H9 (cell line): ENCODE measurements around the gene PRG2. TPM values are rescaled to one million over a fixed set of nuclear protein-coding genes. Genes with fewer than 3 reads are reported as not detected.

Source experiments
- DNase-seq: peaks from one replicate; pipeline ENCODE4 v3.0.0-alpha.2; 2017
- H2AFZ ChIP-seq: one replicate; pipeline ENCODE4 v1.6.1; 2013; ENCODE audit warnings: mild to moderate bottlenecking, low read length, control low read depth, moderate library complexity
- H2AK5ac ChIP-seq: 2 replicates; pipeline ENCODE4 v1.6.1; 2013; ENCODE audit warnings: low read length, control low read depth, mixed read lengths; ENCODE audit not compliant: insufficient read length
- H2BK120ac ChIP-seq: one replicate; pipeline ENCODE4 v1.6.1; 2013; ENCODE audit warnings: low read depth, mild to moderate bottlenecking, low read length, control low read depth, inconsistent platforms; ENCODE audit not compliant: poor library complexity, severe bottlenecking
- H2BK12ac ChIP-seq: 2 replicates; pipeline ENCODE4 v1.6.1; 2013; ENCODE audit warnings: low read length, control low read depth, mixed read lengths, low read depth; ENCODE audit not compliant: insufficient read length
- H2BK15ac ChIP-seq: 2 replicates; pipeline ENCODE4 v1.6.1; 2013; ENCODE audit warnings: low read depth, low read length, control low read depth
- H2BK20ac ChIP-seq: one replicate; pipeline ENCODE4 v1.6.1; 2013; ENCODE audit warnings: low read depth, mild to moderate bottlenecking, low read length, control low read depth, inconsistent platforms; ENCODE audit not compliant: poor library complexity, severe bottlenecking
- H2BK5ac ChIP-seq: 2 replicates; pipeline ENCODE4 v1.6.1; 2013; ENCODE audit warnings: low read length, control low read depth, mixed read lengths; ENCODE audit not compliant: insufficient read length
- H3K14ac ChIP-seq: 2 replicates; pipeline ENCODE4 v1.6.1; 2013; ENCODE audit warnings: low read length, control low read depth; ENCODE audit not compliant: insufficient read depth
- H3K18ac ChIP-seq: 2 replicates; pipeline ENCODE4 v1.6.1; 2013; ENCODE audit warnings: low read depth, mild to moderate bottlenecking, mixed read lengths, low read length, control low read depth; ENCODE audit not compliant: insufficient read length
- H3K23ac ChIP-seq: 2 replicates; pipeline ENCODE4 v1.6.1; 2013; ENCODE audit warnings: low read length, control low read depth, mixed read lengths, low read depth; ENCODE audit not compliant: insufficient read length
- H3K23me2 ChIP-seq: 2 replicates; pipeline ENCODE4 v1.6.1; 2013; ENCODE audit warnings: low read depth, mild to moderate bottlenecking, mixed read lengths, low read length, control low read depth; ENCODE audit not compliant: insufficient read length, poor library complexity, severe bottlenecking
- H3K27ac ChIP-seq: 2 replicates; pipeline ENCODE4 v1.5.1; 2013; ENCODE audit warnings: low read length, control low read depth, mixed read lengths, low read depth; ENCODE audit not compliant: insufficient read length
- H3K27me3 ChIP-seq: 2 replicates; pipeline ENCODE4 v1.6.1; 2013; ENCODE audit warnings: low read length, control low read depth, inconsistent platforms; ENCODE audit not compliant: insufficient read depth
- H3K4ac ChIP-seq: 2 replicates; pipeline ENCODE4 v1.6.1; 2013; ENCODE audit warnings: low read depth, mild to moderate bottlenecking, control low read depth, inconsistent platforms, low read length, moderate library complexity
- H3K4me1 ChIP-seq: 2 replicates; pipeline ENCODE4 v1.6.1; 2013; ENCODE audit warnings: low read length, control low read depth, inconsistent platforms; ENCODE audit not compliant: insufficient read depth
- H3K4me2 ChIP-seq: 2 replicates; pipeline ENCODE4 v1.6.1; 2013; ENCODE audit warnings: low read length, control low read depth, mixed read lengths; ENCODE audit not compliant: insufficient read length, insufficient read depth
- H3K56ac ChIP-seq: 2 replicates; pipeline ENCODE4 v1.6.1; 2013; ENCODE audit warnings: low read depth, mild to moderate bottlenecking, mixed read lengths, low read length, control low read depth; ENCODE audit not compliant: insufficient read length
- H3K79me1 ChIP-seq: 2 replicates; pipeline ENCODE4 v1.6.1; 2013; ENCODE audit warnings: low read depth, mild to moderate bottlenecking, moderate library complexity, low read length, control low read depth, inconsistent platforms; ENCODE audit not compliant: insufficient read depth, poor library complexity, severe bottlenecking
- H3K79me2 ChIP-seq: 2 replicates; pipeline ENCODE4 v1.6.1; 2013; ENCODE audit warnings: low read length, control low read depth, inconsistent platforms; ENCODE audit not compliant: insufficient read depth
- H3K9ac ChIP-seq: 2 replicates; pipeline ENCODE4 v1.6.1; 2013; ENCODE audit warnings: low read length, control low read depth, mixed read lengths; ENCODE audit not compliant: insufficient read length; ENCODE audit errors: extremely low read depth
- H3K9me3 ChIP-seq: one replicate; pipeline ENCODE4 v1.6.1; 2013; ENCODE audit warnings: low read depth, low read length, inconsistent platforms; ENCODE audit not compliant: control insufficient read depth
- H3T11ph ChIP-seq: one replicate; pipeline ENCODE4 v1.6.1; 2013; ENCODE audit warnings: mild to moderate bottlenecking, low read length, control low read depth, inconsistent platforms
- H4K20me1 ChIP-seq: one replicate; pipeline ENCODE4 v1.6.1; 2013; ENCODE audit not compliant: control insufficient read depth, insufficient read length, insufficient read depth
- H4K5ac ChIP-seq: 2 replicates; pipeline ENCODE4 v1.6.1; 2013; ENCODE audit warnings: low read depth, mild to moderate bottlenecking, mixed read lengths, low read length, control low read depth; ENCODE audit not compliant: insufficient read length
- H4K8ac ChIP-seq: replicated peaks from 2 replicates; pipeline ENCODE4 v1.6.1; 2013; ENCODE audit warnings: low read length, control low read depth, mixed read lengths, low read depth; ENCODE audit not compliant: insufficient read length
- H4K91ac ChIP-seq: 2 replicates; pipeline ENCODE4 v1.6.1; 2013; ENCODE audit warnings: low read depth, mild to moderate bottlenecking, moderate library complexity, mixed read lengths, low read length, control low read depth; ENCODE audit not compliant: insufficient read length
- H3K27ac Mint-ChIP-seq, 3 experiments: 2 replicates in 2 of 3; 3 replicates in 1 of 3; pipeline ENCODE4 v1.8.0; 2020 to 2021; ENCODE audit warnings: mixed read lengths in 3 of 3, mild to moderate bottlenecking in 1 of 3, moderate library complexity in 1 of 3
- H3K27me3 Mint-ChIP-seq: 2 replicates; pipeline ENCODE4 v1.8.0; 2021; ENCODE audit warnings: low read depth, mild to moderate bottlenecking, moderate library complexity, mixed read lengths
- H3K36me3 Mint-ChIP-seq, 3 experiments: 2 replicates in 2 of 3; 3 replicates in 1 of 3; pipeline ENCODE4 v1.8.0; 2020 to 2021; ENCODE audit warnings: low read depth in 3 of 3, mixed read lengths in 3 of 3; ENCODE audit not compliant: insufficient read depth in 1 of 3
- H3K4me1 Mint-ChIP-seq, 2 experiments: 2 replicates each; pipeline ENCODE4 v1.8.0; 2020; ENCODE audit warnings: mixed read lengths in 2 of 2
- H3K4me3 Mint-ChIP-seq, 2 experiments: 2 replicates in 1 of 2; 3 replicates in 1 of 2; pipeline ENCODE4 v1.8.0; 2020 to 2021; ENCODE audit warnings: mild to moderate bottlenecking in 2 of 2, mixed read lengths in 2 of 2, moderate library complexity in 1 of 2
- H3K9me3 Mint-ChIP-seq, 2 experiments: 2 replicates in 1 of 2; 3 replicates in 1 of 2; pipeline ENCODE4 v1.8.0; 2020; ENCODE audit warnings: mild to moderate bottlenecking in 2 of 2, mixed read lengths in 2 of 2, moderate library complexity in 1 of 2
- WGBS: extraction: QIAGEN DNeasy Blood & Tissue Kit; methylation state at CpG from one replicate; pipeline ENCODE4 v1.1.7; 2013; ENCODE audit warnings: missing lambda C conversion rate, low lambda C conversion rate, mixed read lengths; ENCODE audit not compliant: insufficient read length; ENCODE audit errors: extremely low coverage; 5-methylcytosine and 5-hydroxymethylcytosine counted together
- total RNA-seq: library from RNA; stranded (reverse); gene quantifications from 2 replicates; pipeline ENCODE4 v1.2.1, GENCODE V29; 2021
- TF ChIP-seq, protein P1 (sequence below): fragments of 200-600 bp; sonication (generic); conservative IDR thresholded peaks from 3 replicates; pipeline ENCODE4 v1.8.0; 2021; ENCODE audit warnings: antibody characterized with exemption, mild to moderate bottlenecking

The PRG2 gene
- total RNA-seq, 1 experiment from 2014 or later: not detected

DNA sequence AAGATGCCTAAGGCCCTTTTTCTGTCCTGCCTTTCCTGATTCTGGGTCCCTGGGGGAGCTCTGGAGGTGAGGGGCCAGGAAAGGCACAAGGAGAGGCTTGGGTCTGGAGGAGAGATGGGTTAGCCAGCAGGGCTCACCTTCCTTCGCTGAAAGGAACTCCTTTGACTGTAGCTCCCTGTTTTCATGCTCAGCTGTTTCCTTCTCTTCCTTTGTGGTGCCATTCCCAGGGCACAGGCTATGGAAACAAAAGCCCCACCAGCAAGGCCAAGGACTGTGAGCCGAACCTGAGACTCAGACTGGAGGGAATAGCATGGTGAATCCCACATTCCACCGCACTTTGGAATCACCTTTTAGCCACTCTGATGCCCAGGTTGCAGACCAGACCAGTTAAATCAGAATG is 26.0 kb upstream of the PRG2 start:
- Mint-ChIP-seq H3K36me3 (peaks cover 30 to 56% (median 47%) of the 10 kb centered on the region in 3 experiments), H3K9me3 (no peaks in the 10 kb centered on the region), H3K27me3 (no peaks in the 10 kb centered on the region), H3K4me3 (no peak overlapping the region), H3K27ac (peak overlapping the region in 2 of 3 experiments; percentile 25 to 57; a peak in 2 of 7 replicates), H3K4me1 (peaks cover 8 to 16% of the 10 kb centered on the region in 2 experiments)
- H2BK15ac ChIP-seq: no peak overlapping the region
- no peaks in the 10 kb centered on the region for H3K9me3 ChIP-seq
- no peak overlapping the region for H2BK120ac ChIP-seq
- H2BK5ac ChIP-seq: no peak overlapping the region
- H3K4me1 ChIP-seq: no peaks in the 10 kb centered on the region; the same call in 1 of the 2 replicates
- TF ChIP-seq, protein P1, sequence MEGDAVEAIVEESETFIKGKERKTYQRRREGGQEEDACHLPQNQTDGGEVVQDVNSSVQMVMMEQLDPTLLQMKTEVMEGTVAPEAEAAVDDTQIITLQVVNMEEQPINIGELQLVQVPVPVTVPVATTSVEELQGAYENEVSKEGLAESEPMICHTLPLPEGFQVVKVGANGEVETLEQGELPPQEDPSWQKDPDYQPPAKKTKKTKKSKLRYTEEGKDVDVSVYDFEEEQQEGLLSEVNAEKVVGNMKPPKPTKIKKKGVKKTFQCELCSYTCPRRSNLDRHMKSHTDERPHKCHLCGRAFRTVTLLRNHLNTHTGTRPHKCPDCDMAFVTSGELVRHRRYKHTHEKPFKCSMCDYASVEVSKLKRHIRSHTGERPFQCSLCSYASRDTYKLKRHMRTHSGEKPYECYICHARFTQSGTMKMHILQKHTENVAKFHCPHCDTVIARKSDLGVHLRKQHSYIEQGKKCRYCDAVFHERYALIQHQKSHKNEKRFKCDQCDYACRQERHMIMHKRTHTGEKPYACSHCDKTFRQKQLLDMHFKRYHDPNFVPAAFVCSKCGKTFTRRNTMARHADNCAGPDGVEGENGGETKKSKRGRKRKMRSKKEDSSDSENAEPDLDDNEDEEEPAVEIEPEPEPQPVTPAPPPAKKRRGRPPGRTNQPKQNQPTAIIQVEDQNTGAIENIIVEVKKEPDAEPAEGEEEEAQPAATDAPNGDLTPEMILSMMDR: no peak
- H3K9ac ChIP-seq: no peak overlapping the region
- H3K79me2 ChIP-seq: no peaks in the 10 kb centered on the region
- H3K4ac ChIP-seq: no peak overlapping the region
- DNase-seq: no peak
- no peaks in the 10 kb centered on the region for H4K20me1 ChIP-seq
- no peaks in the 10 kb centered on the region for H3K23me2 ChIP-seq
- H3T11ph ChIP-seq: no peak overlapping the region
- H3K79me1 ChIP-seq: no peaks in the 10 kb centered on the region
- H4K91ac ChIP-seq: no peak overlapping the region
- H3K27me3 ChIP-seq: no peaks in the 10 kb centered on the region
- H2AFZ ChIP-seq: no peak overlapping the region
- WGBS: no CpG with 5 or more reads among the region's 3 CpGs
- no peak overlapping the region for H3K27ac ChIP-seq
- H2BK20ac ChIP-seq: no peak overlapping the region
- no peak overlapping the region for H2AK5ac ChIP-seq
- no peak overlapping the region for H3K56ac ChIP-seq
- H3K23ac ChIP-seq: no peak overlapping the region
- H3K14ac ChIP-seq: no peak overlapping the region
- H4K8ac ChIP-seq: no peak overlapping the region
- no peak overlapping the region for H2BK12ac ChIP-seq
- H4K5ac ChIP-seq: no peak overlapping the region
- H3K4me2 ChIP-seq: no peak overlapping the region
- no peak overlapping the region for H3K18ac ChIP-seq
